PC-9 (cell line): ENCODE results near the gene NAA20. TPM values are rescaled to one million over a fixed set of nuclear protein-coding genes. Genes with fewer than 3 reads are reported as not detected.
A peak's percentile ranks its signal among the peaks of the same experiment; 100 is the strongest.

Experiments
- BruUV-seq: library from RNA; stranded (reverse); fragments of 400-500 nt; replicated peaks from 2 replicates; lab custom pipeline; 2021; lab: Mats Ljungman, UMichigan
- CTCF ChIA-PET: fragments of 300-600 bp; sonication (Branson Sonifier 250); formaldehyde crosslinking; loops from one replicate; lab custom pipeline; 2022; ENCODE audit warnings: antibody characterized with exemption; lab: Charles Lee
- POLR2A ChIA-PET: fragments of 300-600 bp; sonication (Branson Sonifier 250); formaldehyde crosslinking; loops from one replicate; lab custom pipeline; 2022; ENCODE audit warnings: antibody characterized with exemption; ENCODE audit not compliant: unreplicated experiment; lab: Charles Lee
- DNase-seq, 2 experiments: peaks; one replicate each; pipeline versions ENCODE4 v3.0.0 to v3.0.0-alpha.2; 2015 to 2022; ENCODE audit warnings: mixed read lengths in 1 of 2
- H2AFZ ChIP-seq: fragments of 200-600 bp; sonication (generic); 2 replicates; pipeline ENCODE4 v1.8.1; 2017; ENCODE audit warnings: antibody characterized with exemption
- H3F3A ChIP-seq: fragments of 200-600 bp; sonication (generic); 2 replicates; pipeline ENCODE4 v1.8.1; 2017; ENCODE audit warnings: antibody characterized with exemption, mild to moderate bottlenecking, low read depth; ENCODE audit not compliant: insufficient read depth
- H3K27ac ChIP-seq: fragments of 200-600 bp; sonication (generic); 2 replicates; pipeline ENCODE4 v1.6.1; 2016; ENCODE audit warnings: mixed run types
- H3K27me3 ChIP-seq: fragments of 200-600 bp; sonication (generic); 2 replicates; pipeline ENCODE4 v1.6.1; 2016; ENCODE audit warnings: low read depth, mixed run types; ENCODE audit not compliant: insufficient read depth
- H3K36me3 ChIP-seq: fragments of 200-600 bp; sonication (generic); 2 replicates; pipeline ENCODE4 v1.6.1; 2016; ENCODE audit warnings: low read depth, mixed run types
- H3K4me1 ChIP-seq: fragments of 200-600 bp; sonication (generic); replicated peaks from 2 replicates; pipeline ENCODE4 v1.6.1; 2016; ENCODE audit warnings: mixed run types; ENCODE audit not compliant: insufficient read depth
- H3K4me2 ChIP-seq: fragments of 200-600 bp; sonication (generic); 2 replicates; pipeline ENCODE4 v1.6.1; 2017; ENCODE audit warnings: mixed run types
- H3K4me3 ChIP-seq: fragments of 200-600 bp; sonication (generic); 2 replicates; pipeline ENCODE4 v1.6.1; 2016; ENCODE audit warnings: mixed run types
- H3K79me2 ChIP-seq: fragments of 200-600 bp; sonication (generic); 2 replicates; pipeline ENCODE4 v1.6.1; 2017; ENCODE audit warnings: low read depth, mixed run types
- H3K9me2 ChIP-seq: fragments of 200-600 bp; sonication (generic); 2 replicates; pipeline ENCODE4 v1.8.1; 2017; ENCODE audit warnings: mild to moderate bottlenecking; ENCODE audit not compliant: insufficient read depth
- H3K9me3 ChIP-seq: fragments of 200-600 bp; sonication (generic); 2 replicates; pipeline ENCODE4 v1.8.1; 2016; ENCODE audit warnings: low read depth; ENCODE audit not compliant: insufficient read depth
- H4K20me1 ChIP-seq: fragments of 200-600 bp; sonication (generic); 2 replicates; pipeline ENCODE4 v1.8.1; 2017; ENCODE audit not compliant: insufficient read depth
- EZH2 ChIP-seq: fragments of 200-600 bp; sonication (generic); IDR thresholded peaks from 2 replicates; pipeline ENCODE4 v1.8.0; 2017; ENCODE audit warnings: antibody characterized with exemption, low read depth
- intact Hi-C: fragments of 100-400 bp; cut with micrococcal nuclease; formaldehyde crosslinking; loops from one replicate; pipeline ENCODE4 v1.10.0; 2022; ENCODE audit not compliant: unreplicated experiment
- total RNA-seq: library from RNA; stranded (reverse); gene quantifications from 2 replicates; pipeline ENCODE4 v1.2.3, GENCODE V29; 2021
- TF ChIP-seq, protein P1 (sequence below): fragments of 200-600 bp; sonication (generic); conservative IDR thresholded peaks from 2 replicates; pipeline ENCODE4 v1.6.1; 2017; ENCODE audit warnings: mixed run types, antibody characterized with exemption, mild to moderate bottlenecking, moderate library complexity

The NAA20 gene
- total RNA-seq, 1 experiment from 2014 or later: 167 TPM

DNA sequence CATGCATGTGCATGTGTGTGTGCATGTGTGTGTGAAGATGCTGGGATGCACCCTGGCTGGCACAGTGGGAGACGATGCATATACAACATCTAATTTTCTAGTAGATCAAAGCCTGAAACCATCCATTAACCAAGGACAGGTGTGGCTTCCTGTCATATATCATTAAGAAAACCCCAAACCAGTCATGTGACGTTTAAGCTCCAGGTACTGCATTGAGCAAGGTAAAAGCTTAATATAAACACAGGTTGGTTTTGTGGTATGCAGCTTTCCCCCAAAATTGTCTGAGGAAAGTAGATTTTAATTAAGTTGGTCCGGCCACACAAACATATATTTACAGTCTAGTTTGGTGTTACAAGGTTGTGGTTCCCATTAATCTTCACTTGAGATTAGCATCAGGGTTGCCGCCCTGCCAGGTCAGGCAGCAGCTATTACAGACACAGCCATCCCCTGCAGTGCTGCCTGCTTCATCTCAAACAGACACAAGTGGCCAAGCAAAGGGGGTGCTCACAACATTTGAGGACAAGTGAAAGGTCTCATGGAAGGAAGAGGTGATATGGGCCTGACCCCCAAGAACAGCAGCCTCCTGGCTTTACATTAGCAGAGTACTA, 48.6 kb upstream of the NAA20 start:
- Histone ChIP-seq H3K4me1 (peaks cover 67% of the 10 kb centered on the region), H3K4me3 (no peak overlapping the region), H3K9me3 (no peaks in the 10 kb centered on the region), H3K36me3 (no peaks in the 10 kb centered on the region), H3F3A (peaks cover 42% of the 10 kb centered on the region; the same call in 1 of the 2 replicates), H3K9me2 (no peaks in the 10 kb centered on the region), H4K20me1 (no peaks in the 10 kb centered on the region), H2AFZ (no peak overlapping the region), H3K27me3 (no peaks in the 10 kb centered on the region), H3K27ac (peak overlapping the region; percentile 5; the same call in 1 of the 2 replicates), H3K79me2 (no peaks in the 10 kb centered on the region), H3K4me2 (peak overlapping the region; percentile 48)
- TF ChIP-seq EZH2: no peak
- TF ChIP-seq, protein P1, sequence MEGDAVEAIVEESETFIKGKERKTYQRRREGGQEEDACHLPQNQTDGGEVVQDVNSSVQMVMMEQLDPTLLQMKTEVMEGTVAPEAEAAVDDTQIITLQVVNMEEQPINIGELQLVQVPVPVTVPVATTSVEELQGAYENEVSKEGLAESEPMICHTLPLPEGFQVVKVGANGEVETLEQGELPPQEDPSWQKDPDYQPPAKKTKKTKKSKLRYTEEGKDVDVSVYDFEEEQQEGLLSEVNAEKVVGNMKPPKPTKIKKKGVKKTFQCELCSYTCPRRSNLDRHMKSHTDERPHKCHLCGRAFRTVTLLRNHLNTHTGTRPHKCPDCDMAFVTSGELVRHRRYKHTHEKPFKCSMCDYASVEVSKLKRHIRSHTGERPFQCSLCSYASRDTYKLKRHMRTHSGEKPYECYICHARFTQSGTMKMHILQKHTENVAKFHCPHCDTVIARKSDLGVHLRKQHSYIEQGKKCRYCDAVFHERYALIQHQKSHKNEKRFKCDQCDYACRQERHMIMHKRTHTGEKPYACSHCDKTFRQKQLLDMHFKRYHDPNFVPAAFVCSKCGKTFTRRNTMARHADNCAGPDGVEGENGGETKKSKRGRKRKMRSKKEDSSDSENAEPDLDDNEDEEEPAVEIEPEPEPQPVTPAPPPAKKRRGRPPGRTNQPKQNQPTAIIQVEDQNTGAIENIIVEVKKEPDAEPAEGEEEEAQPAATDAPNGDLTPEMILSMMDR: no peak
- no TSS peak for BruUV-seq
- CTCF ChIA-PET: interaction anchor here (0.6 kb wide), 1 partner anchor 82 kb away, joined by 5 read pairs; no protein-coding TSS in a partner anchor
- POLR2A ChIA-PET: interaction anchor here (0.7 kb wide), 1 partner anchor 86 kb away, joined by 3 read pairs; no protein-coding TSS in a partner anchor
- DNase-seq: peak; percentile 45 to 90
- intact Hi-C loops: no loop called here

DNA sequence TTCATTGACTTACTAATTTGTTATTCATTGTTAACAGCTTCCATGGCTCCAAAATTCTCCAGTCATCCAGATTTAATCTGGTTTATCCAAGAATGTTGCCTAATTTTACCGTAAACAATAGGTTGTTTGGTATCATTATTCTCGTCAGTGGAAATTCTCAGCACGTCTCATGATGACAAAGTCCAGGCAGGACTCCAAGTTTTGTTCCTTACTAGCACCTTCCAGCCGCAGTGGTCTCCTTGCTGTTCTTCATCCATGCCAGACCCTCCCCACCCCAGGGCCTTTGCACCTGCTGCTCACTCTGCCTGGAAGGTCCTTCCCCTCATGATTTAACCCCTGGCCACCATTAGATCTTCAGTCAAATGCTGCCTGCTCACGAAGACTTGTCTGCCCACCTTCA, 48.1 kb upstream of the NAA20 start:
- no peaks in the 10 kb centered on the region for H3K9me2 ChIP-seq
- TF ChIP-seq, protein P1: no peak
- no peak for TF ChIP-seq EZH2
- DNase-seq: no peak
- H3K4me1 ChIP-seq: peaks cover 69% of the 10 kb centered on the region
- peak overlapping the region; percentile 5; the same call in 1 of the 2 replicates for H3K27ac ChIP-seq
- no TSS peak for BruUV-seq
- peaks cover 42% of the 10 kb centered on the region for H3F3A ChIP-seq
- no peaks in the 10 kb centered on the region for H4K20me1 ChIP-seq
- no peak overlapping the region for H3K4me3 ChIP-seq
- ChIA-PET CTCF (interaction anchor here (0.6 kb wide), 1 partner anchor 83 kb away, joined by 5 read pairs; no protein-coding TSS in a partner anchor), POLR2A (no interaction called here)
- H3K36me3 ChIP-seq: no peaks in the 10 kb centered on the region
- H3K9me3 ChIP-seq: no peaks in the 10 kb centered on the region
- H3K27me3 ChIP-seq: no peaks in the 10 kb centered on the region
- peak overlapping the region; percentile 48 for H3K4me2 ChIP-seq
- no peaks in the 10 kb centered on the region for H3K79me2 ChIP-seq
- intact Hi-C loops: no loop called here
- H2AFZ ChIP-seq: no peak overlapping the region

DNA sequence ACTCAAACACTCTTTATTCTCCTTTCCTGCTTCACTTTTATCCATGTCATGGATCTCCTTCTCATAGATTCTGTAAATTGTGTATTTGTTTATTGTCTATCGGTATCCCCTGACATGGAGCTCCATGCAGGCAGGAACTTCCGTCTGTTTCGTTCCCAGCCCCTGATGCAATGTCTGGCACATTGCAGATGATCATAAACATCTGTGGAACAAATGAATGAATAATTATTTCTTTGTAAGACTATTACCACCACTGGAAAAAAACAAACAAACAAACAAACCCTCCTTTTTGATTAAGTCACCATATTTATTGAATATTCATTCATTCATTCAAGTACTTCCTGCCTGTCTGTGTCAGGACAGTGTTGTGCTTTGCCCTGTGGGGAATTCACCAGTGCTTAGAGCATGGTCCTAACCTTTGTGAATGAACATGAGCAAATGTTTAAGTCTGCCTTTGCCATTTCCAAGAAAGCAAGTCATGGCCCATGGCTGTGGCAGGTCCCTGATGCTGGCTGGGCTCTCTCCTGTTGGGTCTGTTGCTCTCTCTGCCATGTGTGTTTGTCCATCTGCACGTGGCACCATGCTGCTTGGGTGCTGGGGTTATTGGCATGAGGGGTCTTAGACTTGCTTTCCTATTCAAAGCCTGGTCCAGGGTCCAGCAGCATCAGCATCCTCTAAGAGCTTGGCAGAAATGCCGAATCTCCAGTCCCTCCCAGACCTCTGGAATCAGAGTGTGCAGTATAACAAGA, 47.5 kb upstream of the NAA20 start:
- no peaks in the 10 kb centered on the region for H3K9me2 ChIP-seq
- BruUV-seq: no TSS peak
- no peaks in the 10 kb centered on the region for H3K27me3 ChIP-seq
- no peak overlapping the region for H3K27ac ChIP-seq
- no peak overlapping the region for H3K4me2 ChIP-seq
- ChIA-PET POLR2A (no interaction called here), CTCF (interaction anchor here (0.6 kb wide), 1 partner anchor 21 kb away, joined by 3 read pairs; no protein-coding TSS in a partner anchor)
- H3K9me3 ChIP-seq: no peaks in the 10 kb centered on the region
- H2AFZ ChIP-seq: no peak overlapping the region
- H3K36me3 ChIP-seq: no peaks in the 10 kb centered on the region
- peaks cover 69% of the 10 kb centered on the region for H3K4me1 ChIP-seq
- H4K20me1 ChIP-seq: no peaks in the 10 kb centered on the region
- no peaks in the 10 kb centered on the region for H3K79me2 ChIP-seq
- no peak for DNase-seq
- TF ChIP-seq EZH2: no peak
- TF ChIP-seq, protein P1: no peak
- H3K4me3 ChIP-seq: no peak overlapping the region
- peaks cover 44% of the 10 kb centered on the region for H3F3A ChIP-seq
- intact Hi-C loops: no loop called here
